GM21423 (cell line): ENCODE results near the gene HOMER3.
"Not testable (repeated sequence)": the region's sequence is repeated elsewhere in the genome, so short reads cannot be mapped to it uniquely, and the experiment has no call there.

Source experiments
- ATAC-seq: cut with Tn5 transposase; IDR thresholded peaks from one replicate; pipeline ENCODE4 v1.9.1; 2021; ENCODE audit warnings: mild to moderate bottlenecking, moderate library complexity; ENCODE audit not compliant: unreplicated experiment

Gene HOMER3

GRCh38 chr19:18928018-18928805 is 12.8 kb downstream of the HOMER3 start:
- no peak for ATAC-seq

GRCh38 chr19:18924684-18925213 is 16.3 kb downstream of the HOMER3 start:
- no peak for ATAC-seq

GRCh38 chr19:18922228-18922985 is 18.6 kb downstream of the HOMER3 start:
- no peak for ATAC-seq

- no peak for ATAC-seq
These were observed 19.4 kb downstream of the HOMER3 start for GRCh38 chr19:18921593-18921992.

GRCh38 chr19:18920400-18920799 is 20.6 kb downstream of the HOMER3 start:
- ATAC-seq: no peak

GRCh38 chr19:18919900-18920214 is 21.2 kb downstream of the HOMER3 start:
- ATAC-seq: no peak

GRCh38 chr19:18919086-18919899 is 21.7 kb downstream of the HOMER3 start, which contains the start of the genes COPE and DDX49:
Gene COPE, minus strand, starts transcription at chr19:18919387. Its CDS starts 39 bp downstream, at chr19:18919348.
Gene DDX49, plus strand, starts transcription at chr19:18919715. Its CDS starts 27 bp downstream, at chr19:18919742.
- peak; percentile 89 for ATAC-seq

- not testable (repeated sequence) for ATAC-seq
These were observed 23.4 kb downstream of the HOMER3 start for GRCh38 chr19:18917593-18917992.

- no peak for ATAC-seq
These were observed 25.4 kb downstream of the HOMER3 start for GRCh38 chr19:18915639-18916038.

GRCh38 chr19:18913466-18913865 is 27.6 kb downstream of the HOMER3 start:
- ATAC-seq: no peak

- no peak for ATAC-seq
These were observed 28.1 kb downstream of the HOMER3 start for GRCh38 chr19:18912933-18913332.

- no peak for ATAC-seq
These were observed 30.1 kb downstream of the HOMER3 start for GRCh38 chr19:18910801-18911436.

- ATAC-seq: no peak
These were observed 31.0 kb downstream of the HOMER3 start for GRCh38 chr19:18910010-18910409.

GRCh38 chr19:18908917-18909619 is 31.9 kb downstream of the HOMER3 start:
- no peak for ATAC-seq

- ATAC-seq: no peak
These were observed 34.2 kb downstream of the HOMER3 start for GRCh38 chr19:18906605-18907519.

GRCh38 chr19:18905513-18906236 is 35.3 kb downstream of the HOMER3 start:
- ATAC-seq: no peak

- ATAC-seq: no peak
These were observed 36.0 kb downstream of the HOMER3 start for GRCh38 chr19:18905058-18905456.

GRCh38 chr19:18904334-18905057 is 36.5 kb downstream of the HOMER3 start:
- no peak for ATAC-seq
